Ectodermal cell (in vitro differentiated cells): Measurements from ENCODE around the gene MAPK1. TPM values are rescaled to one million over a fixed set of nuclear protein-coding genes. Genes with fewer than 3 reads are reported as not detected.
"Not testable (repeated sequence)": the region's sequence is repeated elsewhere in the genome, so short reads cannot be mapped to it uniquely, and the experiment has no call there.

Experiments used
- H3K27ac ChIP-seq: 2 replicates; pipeline ENCODE4 v1.7.0; 2013; ENCODE audit warnings: mild to moderate bottlenecking, low read depth, low read length; ENCODE audit not compliant: insufficient read depth, poor library complexity, severe bottlenecking
- H3K27me3 ChIP-seq: 2 replicates; pipeline ENCODE4 v1.7.0; 2013; ENCODE audit warnings: mild to moderate bottlenecking, low read length; ENCODE audit not compliant: insufficient read depth, control insufficient read depth, poor library complexity, severe bottlenecking
- H3K36me3 ChIP-seq: one replicate; pipeline ENCODE4 v1.7.0; 2013; ENCODE audit warnings: low read length; ENCODE audit not compliant: control insufficient read depth, insufficient read depth
- H3K4me1 ChIP-seq: one replicate; pipeline ENCODE4 v1.7.0; 2013; ENCODE audit warnings: low read length; ENCODE audit not compliant: control insufficient read depth, insufficient read depth
- H3K4me3 ChIP-seq: 2 replicates; pipeline ENCODE4 v1.7.0; 2013; ENCODE audit warnings: low read depth, low read length, control low read depth; ENCODE audit not compliant: insufficient read depth
- H3K9me3 ChIP-seq: 2 replicates; pipeline ENCODE4 v1.7.0; 2013; ENCODE audit warnings: mild to moderate bottlenecking, low read length, moderate library complexity; ENCODE audit not compliant: control insufficient read depth
- WGBS, 2 experiments: methylation state at CpG; one replicate each; pipeline ENCODE4 v1.1.7; 2013; ENCODE audit warnings: missing lambda C conversion rate in 2 of 2; 5-methylcytosine and 5-hydroxymethylcytosine counted together
- polyA plus RNA-seq, 4 experiments: library from polyadenylated mRNA; stranded (reverse); fragments of 50-300 nt; gene quantifications; one replicate each; pipeline ENCODE4 v1.2.3, GENCODE V29; 2013

The MAPK1 gene
- 85.1 TPM for polyA plus RNA-seq (2013, experiment 1 of 4)
- polyA plus RNA-seq (2013, experiment 2 of 4), result 94.3 TPM
- polyA plus RNA-seq (2013, experiment 3 of 4), result 71.2 TPM
- polyA plus RNA-seq (2013, experiment 4 of 4), result 87.9 TPM

DNA sequence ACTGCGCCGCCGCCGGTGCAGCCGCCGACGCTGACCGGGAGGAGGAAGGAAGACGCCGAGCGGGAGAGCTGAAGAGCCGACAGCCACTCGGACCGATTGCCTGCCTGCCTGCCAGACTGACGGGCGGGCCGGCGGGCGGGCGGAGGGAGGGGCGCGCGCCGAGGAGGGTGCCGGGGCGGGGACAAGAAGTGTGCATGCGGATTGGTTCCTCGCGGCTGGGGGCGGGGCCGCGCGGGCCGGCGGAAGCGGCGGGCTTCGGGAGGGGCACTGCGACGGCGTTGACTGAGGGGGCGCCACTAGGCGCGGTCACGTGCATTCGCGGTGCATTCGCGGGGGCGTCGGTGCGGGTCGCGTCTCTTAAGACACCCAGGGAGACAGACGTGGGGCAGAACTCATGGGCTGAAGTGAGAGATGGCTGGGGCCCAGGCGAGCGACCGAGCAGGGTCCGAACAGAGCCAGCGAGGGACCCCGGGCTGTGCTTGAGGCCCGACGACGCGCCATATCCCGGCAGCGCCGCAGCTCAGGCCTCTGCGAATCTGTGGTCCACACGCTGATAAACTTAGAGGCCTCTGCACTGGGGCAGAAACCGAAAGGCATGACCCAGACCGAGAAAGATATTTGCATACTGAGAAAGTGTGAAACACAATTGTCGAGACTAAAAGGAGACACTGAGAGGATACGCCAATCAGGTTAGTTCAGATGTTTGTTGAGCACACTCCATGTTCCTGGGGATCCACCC, at the start of gene MAPK1:
Gene MAPK1 (minus strand): TSS at position 118 of the 739 bp plus-strand sequence. CDS start 205 bp downstream, outside the sequence.
- peaks cover 12% of the 10 kb centered on the region for H3K4me1 ChIP-seq
- H3K27me3 ChIP-seq, result no peaks in the 10 kb centered on the region

DNA sequence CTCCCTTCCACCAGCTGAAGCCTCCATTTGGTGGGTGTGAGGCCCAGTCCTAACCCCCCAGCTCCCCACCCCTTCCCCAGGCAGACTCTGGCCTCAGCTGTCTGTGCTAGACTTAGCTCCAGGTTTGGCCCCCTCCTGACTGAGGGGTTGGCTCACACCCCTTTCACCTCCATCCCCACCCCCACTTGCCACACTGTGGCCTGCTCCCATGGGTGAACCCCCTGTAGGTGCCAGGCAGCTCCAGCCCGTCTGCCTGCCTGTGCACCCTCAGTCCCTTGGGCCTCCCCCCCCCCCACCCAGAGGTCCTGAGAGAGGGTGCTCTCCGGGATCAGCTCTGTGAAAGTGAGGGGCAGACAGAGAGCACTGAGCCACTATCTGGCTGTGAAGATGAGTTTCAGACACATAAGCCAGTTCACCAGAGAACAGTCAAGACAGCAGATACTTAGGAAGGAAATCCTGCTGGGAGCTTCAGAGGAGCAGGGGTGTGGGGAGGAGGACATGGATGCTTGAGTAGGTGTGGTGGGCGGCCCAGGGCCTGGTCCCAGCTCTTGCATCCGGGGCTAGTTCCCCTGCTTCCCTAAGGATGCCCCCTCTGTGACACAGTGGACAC, 49.0 kb upstream of the MAPK1 start:
- H3K27ac ChIP-seq, result no peak overlapping the region
- peaks cover 28% of the 10 kb centered on the region for H3K4me1 ChIP-seq
- H3K36me3 ChIP-seq, result no peaks in the 10 kb centered on the region
- no peaks in the 10 kb centered on the region for H3K9me3 ChIP-seq
- H3K4me3 ChIP-seq, result no peak overlapping the region
- no peaks in the 10 kb centered on the region for H3K27me3 ChIP-seq
- 89 to 90% methylated on average over 3 to 4 of the region's 4 CpGs for WGBS, 2 experiments

More for the DNA sequence above, at the start of gene MAPK1:
- Histone ChIP-seq H3K4me3 (peak within 1 kb of the TSS; percentile 66), H3K27ac (peak within 1 kb of the TSS; percentile 42), H3K36me3 (no peaks in the 10 kb centered on the region), H3K9me3 (no peaks in the 10 kb centered on the region)
- 2 to 3% methylated on average over 74 of the region's 74 CpGs for WGBS, 2 experiments

- H3K27me3 ChIP-seq, result no peaks in the 10 kb centered on the region
- WGBS, 2 experiments, result 96% methylated on average over 4 of the region's 4 CpGs
- no peaks in the 10 kb centered on the region for H3K36me3 ChIP-seq
Observed at GRCh38 chr22:21915624-21916308, 48.3 kb upstream of the MAPK1 start.

DNA sequence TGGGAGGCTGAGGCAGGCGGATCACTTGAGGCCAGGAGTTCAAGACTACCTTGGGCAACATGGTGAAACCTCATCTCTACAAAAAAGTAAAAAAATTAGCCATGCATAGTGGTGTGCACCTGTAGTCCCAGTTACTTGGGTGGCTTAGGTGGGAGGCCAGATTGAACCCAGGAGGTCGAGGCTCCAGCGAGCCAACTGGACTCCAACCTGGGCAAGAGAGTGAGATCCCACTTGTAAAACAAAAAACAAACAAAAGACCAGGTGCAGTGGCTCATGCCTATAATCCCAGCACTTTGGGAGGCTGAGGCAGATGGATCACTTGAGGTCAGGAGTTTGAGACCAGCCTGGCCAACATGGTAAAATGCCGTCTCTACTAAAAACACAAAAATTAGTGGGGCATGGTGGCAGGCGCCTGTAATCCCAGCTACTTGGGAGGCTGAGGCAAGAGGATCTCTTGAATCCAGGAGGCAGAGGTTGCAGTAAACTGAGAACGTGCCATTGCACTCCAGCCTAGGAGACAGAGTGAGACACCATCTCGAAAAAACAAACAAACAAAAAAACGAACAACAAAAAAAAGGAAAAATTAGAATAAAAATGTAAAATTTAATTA, 46.7 kb upstream of the MAPK1 start:
- not testable (repeated sequence) for H3K27me3 ChIP-seq, H3K36me3 ChIP-seq, H3K4me3 ChIP-seq, H3K4me1 ChIP-seq, H3K9me3 ChIP-seq, H3K27ac ChIP-seq
- WGBS, 2 experiments, result 91 to 94% methylated on average over 6 of the region's 8 CpGs

More at GRCh38 chr22:21915624-21916308, 48.3 kb upstream of the MAPK1 start:
- no peak overlapping the region for H3K27ac ChIP-seq
- H3K4me3 ChIP-seq, result no peak overlapping the region
- peaks cover 22% of the 10 kb centered on the region for H3K4me1 ChIP-seq
- H3K9me3 ChIP-seq, result no peaks in the 10 kb centered on the region

GRCh38 chr22:21910367-21910766, 42.9 kb upstream of the MAPK1 start:
- not testable (repeated sequence) for H3K27ac ChIP-seq, H3K4me3 ChIP-seq, H3K4me1 ChIP-seq, H3K36me3 ChIP-seq, H3K9me3 ChIP-seq, H3K27me3 ChIP-seq
- 91 to 97% methylated on average over 4 of the region's 4 CpGs for WGBS, 2 experiments

DNA sequence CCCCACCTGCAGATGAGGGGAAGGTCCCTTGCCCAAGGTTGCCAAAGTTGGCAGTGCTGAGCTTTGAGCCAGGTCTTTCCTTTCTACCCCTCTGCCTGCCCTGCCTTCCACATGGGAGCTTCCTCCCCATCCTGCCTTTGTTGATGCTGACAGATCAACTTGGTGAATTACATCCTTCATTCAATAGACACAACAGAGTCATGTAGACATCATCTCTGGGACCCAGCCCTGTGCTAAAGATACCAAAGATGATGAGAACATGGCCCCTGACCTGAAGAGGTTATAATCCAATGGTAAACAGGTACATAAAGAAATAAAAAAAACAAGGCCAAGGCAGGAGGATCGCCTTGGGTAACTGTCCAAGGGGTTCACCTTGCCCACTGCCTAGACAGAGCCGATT, 42.4 kb upstream of the MAPK1 start:
- Histone ChIP-seq H3K4me3 (no peak overlapping the region), H3K36me3 (no peaks in the 10 kb centered on the region), H3K27ac (no peak overlapping the region), H3K4me1 (no peaks in the 10 kb centered on the region), H3K27me3 (no peaks in the 10 kb centered on the region), H3K9me3 (no peaks in the 10 kb centered on the region)
- 91 to 92% methylated on average over 2 of the region's 2 CpGs for WGBS, 2 experiments

DNA sequence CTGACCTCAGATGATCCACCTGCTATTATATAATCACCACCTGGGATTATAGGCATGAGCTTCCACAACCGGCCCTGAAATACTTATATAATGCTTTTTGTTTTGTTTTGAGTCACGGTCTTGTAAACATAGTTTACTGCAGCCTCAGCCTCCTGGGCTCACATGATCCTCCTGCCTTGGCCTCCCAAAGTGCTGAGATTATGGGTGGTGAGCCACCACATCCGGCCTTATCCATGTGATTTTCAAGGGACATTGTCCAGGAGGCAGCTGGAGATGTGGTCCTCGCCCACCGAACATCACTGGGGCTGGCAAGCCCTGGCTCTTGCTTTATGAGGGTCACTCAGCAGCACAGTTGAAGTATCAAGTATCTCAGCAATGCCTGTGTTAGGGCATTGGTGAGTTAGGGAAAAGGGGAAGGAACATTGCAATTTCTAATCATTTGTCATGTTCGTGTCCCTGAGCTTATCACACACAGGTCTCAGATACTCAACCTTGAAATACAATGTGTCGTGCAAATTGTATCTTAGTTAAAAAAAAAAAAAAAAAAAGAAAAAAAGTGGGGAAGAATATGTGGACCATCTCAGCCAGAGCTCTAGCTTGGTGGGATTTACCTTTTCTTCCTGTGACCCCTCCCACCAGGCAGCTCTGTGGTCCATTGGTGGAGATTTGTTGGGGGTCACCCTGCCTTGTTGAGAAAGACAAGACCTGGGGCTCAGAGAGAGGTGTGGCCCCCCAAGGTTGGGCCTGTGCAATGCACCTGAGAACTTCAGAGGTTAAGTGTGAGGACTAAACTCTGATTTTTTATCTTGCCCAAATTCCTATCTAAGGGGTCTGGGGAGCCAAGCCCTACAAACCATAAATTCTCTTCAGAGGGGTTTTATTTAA, 40.4 kb upstream of the MAPK1 start:
- Histone ChIP-seq H3K27me3 (no peaks in the 10 kb centered on the region), H3K4me3 (no peak overlapping the region), H3K36me3 (no peaks in the 10 kb centered on the region), H3K4me1 (no peaks in the 10 kb centered on the region), H3K27ac (no peak overlapping the region), H3K9me3 (no peaks in the 10 kb centered on the region)
- WGBS, 2 experiments, result 86 to 90% methylated on average over 6 to 7 of the region's 7 CpGs

DNA sequence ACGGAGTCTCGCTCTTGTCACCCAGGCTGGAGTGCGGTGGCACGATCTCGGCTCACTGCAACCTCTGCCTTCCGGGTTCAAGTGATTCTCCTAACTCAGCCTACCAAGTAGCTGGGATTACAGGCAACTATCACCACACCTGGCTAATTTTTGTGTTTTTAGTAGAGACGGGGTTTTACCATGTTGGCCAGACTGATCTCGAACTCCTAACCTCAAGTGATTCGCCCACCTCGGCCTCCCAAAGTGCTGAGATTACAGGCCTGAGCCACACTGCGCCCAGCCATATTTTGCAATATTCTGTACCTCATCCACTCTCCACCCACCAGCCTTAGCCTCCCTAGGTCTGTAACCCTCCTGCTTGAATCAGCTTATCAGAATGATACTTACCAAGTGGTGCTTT, 37.8 kb upstream of the MAPK1 start:
- not testable (repeated sequence) for H3K9me3 ChIP-seq, H3K27ac ChIP-seq, H3K36me3 ChIP-seq, H3K4me3 ChIP-seq, H3K27me3 ChIP-seq, H3K4me1 ChIP-seq
- 94% methylated on average over 11 of the region's 11 CpGs for WGBS, 2 experiments

DNA sequence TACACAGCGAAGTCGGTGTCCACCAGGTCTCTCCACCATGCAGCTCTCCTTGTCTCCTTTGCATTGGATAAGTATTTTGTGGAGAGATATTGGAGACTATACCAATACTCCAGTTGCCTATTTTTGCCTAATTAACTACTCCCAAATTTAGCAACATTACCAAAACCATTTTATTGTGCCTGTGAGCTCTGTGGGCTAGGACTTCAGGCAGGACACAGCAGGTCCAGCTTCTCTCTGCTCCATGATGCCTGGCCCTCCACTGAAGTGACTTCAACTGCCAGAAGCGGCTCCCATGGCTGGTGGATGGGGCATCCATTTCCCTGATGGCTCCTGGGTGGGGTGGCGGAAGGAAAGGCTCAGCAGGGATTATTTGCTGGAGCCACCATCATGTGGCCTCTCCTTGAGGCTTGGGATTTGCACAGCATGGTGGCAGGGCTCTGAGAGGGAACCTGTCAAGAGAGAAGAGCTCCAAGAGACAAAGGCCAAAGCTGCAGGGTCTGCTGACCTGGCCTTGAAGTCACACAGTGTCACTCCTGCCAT, 36.9 kb upstream of the MAPK1 start:
- no peak overlapping the region for H3K4me3 ChIP-seq
- H3K9me3 ChIP-seq, result no peaks in the 10 kb centered on the region
- no peaks in the 10 kb centered on the region for H3K36me3 ChIP-seq
- no peak overlapping the region for H3K27ac ChIP-seq
- 93 to 94% methylated on average over 4 of the region's 4 CpGs for WGBS, 2 experiments
- H3K4me1 ChIP-seq, result no peaks in the 10 kb centered on the region
- H3K27me3 ChIP-seq, result no peaks in the 10 kb centered on the region
